Measurements from ENCODE around the gene WDFY1.

WDFY1 gene

DNA sequence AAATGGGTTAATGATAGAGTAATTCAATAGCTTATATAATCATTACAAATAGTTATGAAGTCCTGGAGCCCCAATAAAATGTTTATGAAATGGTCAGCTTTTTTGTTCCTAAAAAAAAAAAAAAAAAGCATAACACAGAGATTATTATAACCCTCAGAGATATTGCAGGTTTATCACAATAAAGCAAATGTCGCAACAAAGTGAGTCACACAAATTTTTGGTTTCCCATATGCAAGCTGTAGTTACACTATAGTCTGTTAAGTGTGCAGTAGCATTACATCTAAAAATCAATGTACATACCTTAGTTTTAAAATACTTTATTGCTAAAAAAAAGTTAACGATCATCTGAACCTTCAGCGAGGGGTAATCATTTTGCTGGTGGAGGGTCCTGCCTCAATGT is 20.0 kb downstream of the WDFY1 start:
- TF ChIP-seq, protein P1, sequence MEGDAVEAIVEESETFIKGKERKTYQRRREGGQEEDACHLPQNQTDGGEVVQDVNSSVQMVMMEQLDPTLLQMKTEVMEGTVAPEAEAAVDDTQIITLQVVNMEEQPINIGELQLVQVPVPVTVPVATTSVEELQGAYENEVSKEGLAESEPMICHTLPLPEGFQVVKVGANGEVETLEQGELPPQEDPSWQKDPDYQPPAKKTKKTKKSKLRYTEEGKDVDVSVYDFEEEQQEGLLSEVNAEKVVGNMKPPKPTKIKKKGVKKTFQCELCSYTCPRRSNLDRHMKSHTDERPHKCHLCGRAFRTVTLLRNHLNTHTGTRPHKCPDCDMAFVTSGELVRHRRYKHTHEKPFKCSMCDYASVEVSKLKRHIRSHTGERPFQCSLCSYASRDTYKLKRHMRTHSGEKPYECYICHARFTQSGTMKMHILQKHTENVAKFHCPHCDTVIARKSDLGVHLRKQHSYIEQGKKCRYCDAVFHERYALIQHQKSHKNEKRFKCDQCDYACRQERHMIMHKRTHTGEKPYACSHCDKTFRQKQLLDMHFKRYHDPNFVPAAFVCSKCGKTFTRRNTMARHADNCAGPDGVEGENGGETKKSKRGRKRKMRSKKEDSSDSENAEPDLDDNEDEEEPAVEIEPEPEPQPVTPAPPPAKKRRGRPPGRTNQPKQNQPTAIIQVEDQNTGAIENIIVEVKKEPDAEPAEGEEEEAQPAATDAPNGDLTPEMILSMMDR (conservative IDR thresholded peaks at IDR 0.05): no peak
- H3K27ac ChIP-seq: no peak overlapping the region

DNA sequence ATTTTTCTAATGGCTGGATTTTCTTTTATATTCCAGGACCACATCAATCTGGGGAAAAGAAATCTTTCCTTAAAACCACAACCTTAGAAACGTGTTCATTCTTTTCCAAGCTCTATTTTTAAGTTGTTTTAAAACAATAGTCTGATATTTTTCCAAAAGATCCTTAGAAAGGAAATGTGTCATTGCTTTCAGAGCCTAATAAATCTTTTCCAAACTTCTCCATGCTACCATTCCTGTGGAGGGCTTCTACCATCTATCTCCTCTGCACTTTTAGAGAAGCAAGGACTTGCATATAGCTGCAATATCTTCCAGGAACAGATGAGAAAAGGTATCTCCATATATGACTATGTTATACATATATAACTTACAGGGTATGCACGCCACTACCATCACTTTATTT is 21.2 kb downstream of the WDFY1 start:
- no peak overlapping the region for H3K27ac ChIP-seq
- TF ChIP-seq, protein P1 (conservative IDR thresholded peaks at IDR 0.05): no peak

DNA sequence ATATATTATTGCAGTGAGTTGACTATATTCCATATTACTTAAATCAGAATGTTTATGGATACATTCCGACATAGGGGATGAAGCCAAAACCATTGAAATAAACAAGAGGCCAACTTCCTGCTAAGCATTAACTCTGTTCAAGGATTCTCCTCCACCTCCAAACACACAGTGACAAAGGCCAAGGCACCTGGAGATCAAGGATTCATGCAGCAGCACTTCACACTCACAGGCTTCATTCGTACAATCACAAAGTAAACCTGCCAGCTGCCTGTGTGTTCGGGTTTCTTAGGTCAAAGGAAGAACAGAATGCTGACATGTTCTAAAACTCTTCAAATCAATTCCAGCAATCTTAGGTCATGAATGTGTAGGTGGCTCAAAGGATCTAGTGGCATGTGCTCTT is 22.8 kb downstream of the WDFY1 start:
- H3K27ac ChIP-seq: no peak overlapping the region
- TF ChIP-seq, protein P1 (conservative IDR thresholded peaks at IDR 0.05): no peak

DNA sequence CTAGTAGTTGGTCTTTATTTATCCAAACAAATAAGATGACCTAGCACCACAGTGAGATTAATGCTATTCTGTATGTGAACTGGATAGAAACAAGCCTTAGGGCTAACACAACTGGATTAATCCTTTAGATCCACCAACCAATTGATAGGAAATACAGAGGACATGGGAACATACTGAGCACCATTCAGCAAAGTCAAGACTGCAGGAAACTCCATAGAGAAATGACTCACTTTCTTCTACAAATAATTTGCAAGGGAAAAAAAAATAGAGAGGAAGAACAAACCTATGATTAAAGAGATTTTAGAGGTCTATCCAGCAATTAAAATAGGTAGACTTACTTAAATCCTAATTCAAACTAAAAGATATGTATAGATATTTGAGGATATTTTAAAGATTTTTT is 23.9 kb downstream of the WDFY1 start:
- TF ChIP-seq, protein P1 (conservative IDR thresholded peaks at IDR 0.05): no peak
- H3K27ac ChIP-seq: no peak overlapping the region

DNA sequence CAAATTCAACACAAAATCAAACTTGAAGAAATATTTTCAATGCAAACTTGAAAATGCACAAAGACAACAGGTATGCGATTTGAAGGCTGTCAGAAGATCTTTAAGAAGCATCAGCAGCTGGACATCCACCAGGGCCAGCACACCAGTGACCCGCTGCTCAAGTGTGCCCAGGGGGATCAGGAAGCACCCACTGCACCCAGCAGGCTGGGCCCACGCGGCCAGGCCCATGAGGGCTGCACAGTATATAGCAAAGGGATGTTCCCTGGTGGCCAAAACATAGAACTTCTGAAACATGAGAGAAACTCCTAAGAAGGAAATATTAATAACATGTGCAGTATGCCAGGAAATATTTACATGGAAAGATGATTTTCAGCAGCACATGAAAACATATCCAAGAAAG is 25.0 kb downstream of the WDFY1 start:
- H3K27ac ChIP-seq: no peak overlapping the region
- TF ChIP-seq, protein P1 (conservative IDR thresholded peaks at IDR 0.05): no peak

DNA sequence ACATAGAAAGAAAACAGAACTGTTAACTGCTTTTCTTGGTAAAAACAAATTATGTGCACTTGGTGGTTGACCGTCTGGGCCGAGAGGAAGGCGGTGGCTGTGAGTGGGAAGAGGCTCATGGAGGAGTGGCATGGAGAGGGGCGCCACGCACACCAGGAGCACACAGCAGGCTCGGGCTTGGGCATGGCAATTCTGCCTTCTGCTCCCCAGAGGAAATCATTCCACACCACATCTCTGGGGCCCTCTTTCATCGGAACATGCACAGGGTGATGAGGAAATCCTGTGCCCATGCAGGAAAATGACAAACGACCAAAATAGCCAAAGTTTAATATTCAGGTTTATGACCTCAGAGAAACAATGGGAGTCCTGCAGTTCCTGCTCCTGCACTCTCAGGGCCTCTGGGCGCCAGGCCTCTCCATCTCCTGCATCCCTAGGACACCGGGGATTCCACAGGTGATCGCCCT is 26.4 kb downstream of the WDFY1 start:
- TF ChIP-seq, protein P1 (conservative IDR thresholded peaks at IDR 0.05): no peak
- H3K27ac ChIP-seq: no peak overlapping the region

DNA sequence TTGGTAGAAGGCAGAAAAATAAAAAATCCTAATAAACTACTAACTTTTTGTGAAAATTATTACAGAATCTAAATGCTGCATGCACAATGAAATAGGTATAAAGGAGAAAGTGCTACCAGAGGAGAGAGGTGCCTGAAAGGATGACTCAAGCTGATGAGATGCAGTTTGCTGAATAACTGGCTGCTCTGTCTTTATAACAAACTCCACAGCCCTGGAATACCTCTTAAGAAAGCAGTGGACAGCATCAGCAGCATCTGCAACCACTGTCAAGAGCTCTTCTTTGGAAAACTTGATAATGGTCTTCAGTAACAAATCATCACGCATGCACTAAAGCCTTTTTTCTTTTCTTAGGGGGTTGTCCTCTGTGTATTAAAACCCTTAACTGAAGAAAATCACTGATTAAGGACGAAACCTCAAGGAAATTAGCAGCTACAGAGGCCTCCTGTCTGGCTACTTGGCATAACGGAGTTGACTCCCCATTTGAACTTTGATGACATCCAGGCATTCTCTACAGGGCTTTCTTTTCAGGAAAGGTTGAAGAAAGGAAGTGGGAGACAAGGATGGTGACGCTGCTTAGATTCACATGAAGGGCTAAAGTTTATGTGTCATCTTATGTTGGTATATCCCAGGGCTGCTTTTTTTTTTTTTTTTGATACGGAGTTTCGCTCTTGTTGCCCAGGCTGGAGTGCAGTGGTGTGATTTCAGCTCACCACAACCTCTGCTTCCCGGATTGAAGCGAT is 28.8 kb downstream of the WDFY1 start:
- no peak overlapping the region for H3K27ac ChIP-seq
- TF ChIP-seq, protein P1 (conservative IDR thresholded peaks at IDR 0.05): no peak
